Kidney epithelial cell (primary cell): Measurements from ENCODE around the gene MRM2. TPM values are rescaled to one million over a fixed set of nuclear protein-coding genes. Genes with fewer than 3 reads are reported as not detected.

Source experiments
- DNase-seq: peaks from one replicate; pipeline ENCODE4 v3.0.0-alpha.2; 2010; ENCODE audit warnings: low read depth
- H3K27me3 ChIP-seq: 2 replicates; pipeline ENCODE4 v1.6.0; 2011; ENCODE audit warnings: low read length; ENCODE audit not compliant: control insufficient read depth, insufficient read depth
- H3K36me3 ChIP-seq: 2 replicates; pipeline ENCODE4 v1.5.1; 2011; ENCODE audit warnings: low read length; ENCODE audit not compliant: control insufficient read depth, insufficient read depth
- H3K4me3 ChIP-seq: 2 replicates; pipeline ENCODE4 v1.5.1; 2011; ENCODE audit warnings: low read depth, mild to moderate bottlenecking, control low read depth, low read length
- total RNA-seq: library from RNA; depleted of rRNA; stranded (reverse); fragments of >200 nt; gene quantifications from 2 replicates; pipeline ENCODE4 v1.2.3, GENCODE V29; 2015
- TF ChIP-seq, protein P1 (sequence below): IDR thresholded peaks from 2 replicates; pipeline ENCODE4 v1.5.1; 2011; ENCODE audit warnings: mild to moderate bottlenecking, moderate library complexity, low read length, control low read depth, inconsistent platforms; ENCODE audit not compliant: insufficient read depth, poor library complexity, severe bottlenecking

MRM2 gene
- total RNA-seq, 1 donor from 2014 or later: 26.3 TPM

- Histone ChIP-seq H3K4me3 (no peak overlapping the region), H3K27me3 (no peaks in the 10 kb centered on the region), H3K36me3 (peaks cover 3% of the 10 kb centered on the region)
- DNase-seq: no peak
- TF ChIP-seq, protein P1, sequence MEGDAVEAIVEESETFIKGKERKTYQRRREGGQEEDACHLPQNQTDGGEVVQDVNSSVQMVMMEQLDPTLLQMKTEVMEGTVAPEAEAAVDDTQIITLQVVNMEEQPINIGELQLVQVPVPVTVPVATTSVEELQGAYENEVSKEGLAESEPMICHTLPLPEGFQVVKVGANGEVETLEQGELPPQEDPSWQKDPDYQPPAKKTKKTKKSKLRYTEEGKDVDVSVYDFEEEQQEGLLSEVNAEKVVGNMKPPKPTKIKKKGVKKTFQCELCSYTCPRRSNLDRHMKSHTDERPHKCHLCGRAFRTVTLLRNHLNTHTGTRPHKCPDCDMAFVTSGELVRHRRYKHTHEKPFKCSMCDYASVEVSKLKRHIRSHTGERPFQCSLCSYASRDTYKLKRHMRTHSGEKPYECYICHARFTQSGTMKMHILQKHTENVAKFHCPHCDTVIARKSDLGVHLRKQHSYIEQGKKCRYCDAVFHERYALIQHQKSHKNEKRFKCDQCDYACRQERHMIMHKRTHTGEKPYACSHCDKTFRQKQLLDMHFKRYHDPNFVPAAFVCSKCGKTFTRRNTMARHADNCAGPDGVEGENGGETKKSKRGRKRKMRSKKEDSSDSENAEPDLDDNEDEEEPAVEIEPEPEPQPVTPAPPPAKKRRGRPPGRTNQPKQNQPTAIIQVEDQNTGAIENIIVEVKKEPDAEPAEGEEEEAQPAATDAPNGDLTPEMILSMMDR: peak; percentile 87
Observed at GRCh38 chr7:2209146-2209960, 32.7 kb downstream of the MRM2 start.

- TF ChIP-seq, protein P1: no peak
- DNase-seq: no peak
- H3K36me3 ChIP-seq: peaks cover 3% of the 10 kb centered on the region
- H3K4me3 ChIP-seq: no peak overlapping the region
- no peaks in the 10 kb centered on the region for H3K27me3 ChIP-seq
Observed at GRCh38 chr7:2208712-2209111, 33.3 kb downstream of the MRM2 start.

GRCh38 chr7:2205036-2205780, 36.8 kb downstream of the MRM2 start:
- Histone ChIP-seq H3K27me3 (no peaks in the 10 kb centered on the region), H3K36me3 (peaks cover 1% of the 10 kb centered on the region), H3K4me3 (no peak overlapping the region)
- DNase-seq: no peak
- TF ChIP-seq, protein P1: no peak

DNA sequence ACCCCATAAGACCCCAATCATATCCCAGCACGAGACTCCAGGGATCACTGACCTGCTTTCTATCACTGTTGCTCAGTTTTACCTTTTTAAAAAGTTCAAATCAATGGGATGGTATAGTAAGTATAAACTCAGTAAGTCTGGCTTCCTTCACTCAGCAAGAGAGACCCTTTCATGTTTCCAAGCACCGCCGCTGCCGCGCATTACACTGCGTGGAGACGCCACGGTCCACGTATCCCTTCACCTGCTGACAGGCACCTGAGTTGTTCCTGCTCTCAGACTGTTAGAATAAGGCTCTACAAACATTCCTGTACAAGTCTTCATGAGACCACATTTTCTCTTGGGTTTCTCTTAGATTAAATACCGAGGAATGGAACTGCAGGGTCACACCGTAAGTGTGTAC, 37.6 kb downstream of the MRM2 start:
- TF ChIP-seq, protein P1: no peak
- peaks cover 1% of the 10 kb centered on the region for H3K36me3 ChIP-seq
- H3K27me3 ChIP-seq: no peaks in the 10 kb centered on the region
- DNase-seq: no peak
- no peak overlapping the region for H3K4me3 ChIP-seq

DNA sequence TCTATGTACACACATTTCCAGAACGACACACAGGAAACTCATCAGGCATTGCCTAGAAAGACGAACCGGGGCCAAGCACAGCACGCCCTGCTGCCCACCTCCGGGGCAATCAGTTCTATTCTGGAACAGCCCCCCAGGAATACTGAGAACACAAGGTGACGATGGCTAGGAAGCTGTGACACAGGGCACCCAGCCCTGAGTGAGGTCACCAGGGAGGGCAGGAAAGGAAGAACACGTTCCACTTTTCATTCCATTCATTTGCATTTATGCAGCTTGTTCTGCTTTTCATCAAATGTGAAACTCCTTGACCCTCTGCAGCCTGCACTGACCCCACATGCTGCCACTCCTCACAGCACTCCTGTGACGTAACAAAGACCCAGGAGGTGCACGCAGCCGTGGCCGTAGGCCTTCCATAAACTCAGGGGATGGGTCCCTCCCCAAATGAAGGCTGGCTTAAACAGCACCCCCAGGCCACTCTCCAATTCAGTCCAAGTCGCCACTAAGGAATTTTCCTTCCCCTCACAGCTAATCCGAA, 38.2 kb downstream of the MRM2 start:
- TF ChIP-seq, protein P1: no peak
- no peak overlapping the region for H3K4me3 ChIP-seq

More for the DNA sequence above, 38.2 kb downstream of the MRM2 start:
- H3K36me3 ChIP-seq: peaks cover 1% of the 10 kb centered on the region
- H3K27me3 ChIP-seq: no peaks in the 10 kb centered on the region
- DNase-seq: no peak
